ENCODE data around the gene L3MBTL1.

L3MBTL1 gene

GRCh38 chr20:43534791-43535350, 27.4 kb downstream of the L3MBTL1 start:
- H3K4me3 ChIP-seq (ENCODE audit: low read depth, low read length), result no peak overlapping the region

- H3K4me3 ChIP-seq (ENCODE audit: low read depth, low read length), result no peak overlapping the region
Measured at GRCh38 chr20:43535370-43536004, 28.0 kb downstream of the L3MBTL1 start.

- no peak overlapping the region for H3K4me3 ChIP-seq (ENCODE audit: low read depth, low read length)
Measured at GRCh38 chr20:43536041-43536816, 28.7 kb downstream of the L3MBTL1 start.

GRCh38 chr20:43536817-43537440, 29.4 kb downstream of the L3MBTL1 start:
- H3K4me3 ChIP-seq (ENCODE audit: low read depth, low read length), result no peak overlapping the region

GRCh38 chr20:43537921-43538877, 30.7 kb downstream of the L3MBTL1 start:
- no peak overlapping the region for H3K4me3 ChIP-seq (ENCODE audit: low read depth, low read length)

- H3K4me3 ChIP-seq (ENCODE audit: low read depth, low read length), result no peak overlapping the region
Measured at GRCh38 chr20:43538878-43539700, 31.6 kb downstream of the L3MBTL1 start.

- no peak overlapping the region for H3K4me3 ChIP-seq (ENCODE audit: low read depth, low read length)
Measured at GRCh38 chr20:43539975-43540672, 32.6 kb downstream of the L3MBTL1 start.

- H3K4me3 ChIP-seq (ENCODE audit: low read depth, low read length), result no peak overlapping the region
Measured at GRCh38 chr20:43540673-43541060, 33.2 kb downstream of the L3MBTL1 start.

- H3K4me3 ChIP-seq (ENCODE audit: low read depth, low read length), result no peak overlapping the region
Measured at GRCh38 chr20:43541214-43541613, 33.7 kb downstream of the L3MBTL1 start.

- no peak overlapping the region for H3K4me3 ChIP-seq (ENCODE audit: low read depth, low read length)
Measured at GRCh38 chr20:43542161-43542560, 34.7 kb downstream of the L3MBTL1 start.

- H3K4me3 ChIP-seq (ENCODE audit: low read depth, low read length), result no peak overlapping the region
Measured at GRCh38 chr20:43542674-43543073, 35.2 kb downstream of the L3MBTL1 start.

- no peak overlapping the region for H3K4me3 ChIP-seq (ENCODE audit: low read depth, low read length)
Measured at GRCh38 chr20:43543138-43543537, 35.6 kb downstream of the L3MBTL1 start.

- H3K4me3 ChIP-seq (ENCODE audit: low read depth, low read length), result no peak overlapping the region
Measured at GRCh38 chr20:43544501-43544900, 37.0 kb downstream of the L3MBTL1 start.

- H3K4me3 ChIP-seq (ENCODE audit: low read depth, low read length), result no peak overlapping the region
Measured at GRCh38 chr20:43545837-43546578, 38.5 kb downstream of the L3MBTL1 start.

- H3K4me3 ChIP-seq (ENCODE audit: low read depth, low read length), result no peak overlapping the region
Measured at GRCh38 chr20:43548273-43548880, 40.9 kb downstream of the L3MBTL1 start.

GRCh38 chr20:43549416-43550065, 42.0 kb downstream of the L3MBTL1 start:
- no peak overlapping the region for H3K4me3 ChIP-seq (ENCODE audit: low read depth, low read length)

GRCh38 chr20:43550456-43550855, 43.0 kb downstream of the L3MBTL1 start:
- no peak overlapping the region for H3K4me3 ChIP-seq (ENCODE audit: low read depth, low read length)

GRCh38 chr20:43554369-43554768, 46.9 kb downstream of the L3MBTL1 start:
- no peak overlapping the region for H3K4me3 ChIP-seq (ENCODE audit: low read depth, low read length)
